A549 (cell line): ENCODE results near the gene ARHGAP26. TPM values are rescaled to one million over a fixed set of nuclear protein-coding genes. Genes with fewer than 3 reads are reported as not detected.

Experiments
- ATAC-seq, 2 experiments: fragments of 200-7000 bp in 1 of 2; fragments of >200 bp in 1 of 2; cut with Nextera tagmentation in 1 of 2; cut with Tn5 transposase in 1 of 2; 3 replicates each; pipeline versions ENCODE4 v1.8.0 to v1.9.1; 2018 to 2020; ENCODE audit warnings: mild to moderate bottlenecking in 1 of 2, moderate library complexity in 1 of 2
- CTCF ChIA-PET: fragments of 300-600 bp; sonication (Branson Sonifier 250); formaldehyde crosslinking; extraction: SDS; loops from one replicate; lab custom pipeline; 2021; ENCODE audit warnings: antibody characterized with exemption, inconsistent platforms; lab: Yijun Ruan, JAX
- POLR2A ChIA-PET: fragments of 350-600 bp; formaldehyde crosslinking; extraction: SDS; loops from one replicate; lab custom pipeline; 2021; ENCODE audit warnings: antibody characterized with exemption, inconsistent platforms; lab: Yijun Ruan, JAX
- DNase-seq, 2 experiments: peaks; one replicate each; pipeline versions ENCODE4 v3.0.0 to v3.0.0-alpha.2; 2011 to 2016; ENCODE audit warnings: low read depth in 1 of 2, low spot score in 1 of 2
- FAIRE-seq: peaks from 2 replicates; lab custom pipeline; 2011; peaks lifted over from hg19 to GRCh38; lab: Jason Lieb, UNC
- H3K27ac ChIP-seq, 2 experiments: fragments of >200 bp; sonication (Bioruptor Twin); formaldehyde crosslinking; 3 replicates each; pipeline ENCODE4 v1.5.1; 2016 to 2017
- H3K4me1 ChIP-seq: fragments of >200 bp; sonication (Bioruptor Twin); formaldehyde crosslinking; 3 replicates; pipeline ENCODE4 v1.6.1; 2016
- H3K4me2 ChIP-seq: fragments of >200 bp; sonication (Bioruptor Twin); formaldehyde crosslinking; 3 replicates; pipeline ENCODE4 v1.6.1; 2016
- H3K4me3 ChIP-seq: fragments of >200 bp; sonication (Bioruptor Twin); formaldehyde crosslinking; 3 replicates; pipeline ENCODE4 v1.5.1; 2016
- H3K9me3 ChIP-seq: fragments of >200 bp; sonication (Bioruptor Twin); formaldehyde crosslinking; 3 replicates; pipeline ENCODE4 v1.6.1; 2016
- BHLHE40 ChIP-seq: IDR thresholded peaks from 2 replicates; pipeline ENCODE4 v1.6.1; 2012; ENCODE audit warnings: low read depth, low read length, inconsistent platforms
- CBX2 ChIP-seq: fragments of 200-600 bp; sonication (generic); IDR thresholded peaks from 2 replicates; pipeline ENCODE4 v1.6.1; 2016; ENCODE audit warnings: low read depth, mild to moderate bottlenecking, borderline replicate concordance
- CEBPB ChIP-seq, 2 experiments: fragments of >200 bp in 1 of 2; sonication (Bioruptor Twin) in 1 of 2; formaldehyde crosslinking in 1 of 2; IDR thresholded peaks; 2 replicates each; pipeline ENCODE4 v1.6.1; 2012 to 2016
- CHD4 ChIP-seq: fragments of 200-600 bp; sonication (generic); IDR thresholded peaks from 2 replicates; pipeline ENCODE4 v1.6.1; 2016; ENCODE audit warnings: antibody characterized with exemption, mild to moderate bottlenecking, borderline replicate concordance
- EHF ChIP-seq: fragments of 250-450 bp; sonication (Bioruptor Pico); IDR thresholded peaks from 2 replicates; pipeline ENCODE4 v1.5.0; 2020; ENCODE audit warnings: mild to moderate bottlenecking
- EHMT2 ChIP-seq: fragments of 200-600 bp; sonication (generic); IDR thresholded peaks from 2 replicates; pipeline ENCODE4 v1.6.1; 2016; ENCODE audit warnings: antibody characterized with exemption, low read depth, mild to moderate bottlenecking, moderate library complexity
- HDAC2 ChIP-seq: fragments of 200-600 bp; sonication (generic); IDR thresholded peaks from 2 replicates; pipeline ENCODE4 v1.6.1; 2016
- HOXB13 ChIP-seq: fragments of 250-450 bp; sonication (Bioruptor Pico); IDR thresholded peaks from 2 replicates; pipeline ENCODE4 v1.5.0; 2020; ENCODE audit warnings: low read depth, mild to moderate bottlenecking, moderate library complexity
- JUN ChIP-seq, 2 experiments: fragments of >200 bp; sonication (Bioruptor Twin); formaldehyde crosslinking; IDR thresholded peaks; 2 replicates in 1 of 2; 3 replicates in 1 of 2; pipeline ENCODE4 v1.6.1; 2016 to 2017
- MAFK ChIP-seq: fragments of 450-650 bp; IDR thresholded peaks from 2 replicates; pipeline ENCODE4 v1.6.1; 2014; ENCODE audit not compliant: partially characterized antibody
- MAX ChIP-seq: IDR thresholded peaks from 2 replicates; pipeline ENCODE4 v1.6.1; 2012
- NR3C1 ChIP-seq: fragments of >200 bp; sonication (Bioruptor Twin); formaldehyde crosslinking; IDR thresholded peaks from 3 replicates; pipeline ENCODE4 v1.6.1; 2017
- POLR2A ChIP-seq: IDR thresholded peaks from 2 replicates; pipeline ENCODE4 v1.6.1; 2012; ENCODE audit warnings: mild to moderate bottlenecking, low read length
- POLR2AphosphoS2 ChIP-seq: conservative IDR thresholded peaks from 2 replicates; pipeline ENCODE4 v1.6.1; 2012; ENCODE audit warnings: low read length, improper control_type of control experiment, inconsistent platforms
- RAD21 ChIP-seq, 2 experiments: fragments of >200 bp in 1 of 2; sonication (Bioruptor Twin) in 1 of 2; formaldehyde crosslinking in 1 of 2; IDR thresholded peaks in 1 of 2; conservative IDR thresholded peaks in 1 of 2; 2 replicates in 1 of 2; 3 replicates in 1 of 2; pipeline ENCODE4 v1.6.1; 2012 to 2018; ENCODE audit warnings: inconsistent platforms in 1 of 2
- RARB ChIP-seq: fragments of 250-450 bp; sonication (Bioruptor Pico); IDR thresholded peaks from 2 replicates; pipeline ENCODE4 v1.8.0; 2021; ENCODE audit warnings: mild to moderate bottlenecking, moderate library complexity
- REST ChIP-seq: fragments of 200-600 bp; sonication (generic); IDR thresholded peaks from 2 replicates; pipeline ENCODE4 v1.6.1; 2016; ENCODE audit warnings: antibody characterized with exemption, mild to moderate bottlenecking, moderate library complexity
- RFX5 ChIP-seq: fragments of 450-650 bp; IDR thresholded peaks from 2 replicates; pipeline ENCODE4 v1.7.1; 2014; ENCODE audit warnings: antibody characterized with exemption, mild to moderate bottlenecking, moderate library complexity
- SREBF2 ChIP-seq: fragments of 450-650 bp; IDR thresholded peaks from 2 replicates; pipeline ENCODE4 v1.6.1; 2014; ENCODE audit warnings: mild to moderate bottlenecking, moderate library complexity
- TP53 ChIP-seq: fragments of 250-450 bp; sonication (Bioruptor Pico); IDR thresholded peaks from 2 replicates; pipeline ENCODE4 v1.5.0; 2021; ENCODE audit warnings: mild to moderate bottlenecking, moderate library complexity
- USF2 ChIP-seq: fragments of 450-650 bp; IDR thresholded peaks from 2 replicates; pipeline ENCODE4 v1.6.1; 2014; ENCODE audit warnings: antibody characterized with exemption
- ZC3H11A ChIP-seq: fragments of 450-650 bp; IDR thresholded peaks from 2 replicates; pipeline ENCODE4 v1.6.1; 2014; ENCODE audit warnings: antibody characterized with exemption, mild to moderate bottlenecking
- ZFP36 ChIP-seq: fragments of 450-650 bp; IDR thresholded peaks from 2 replicates; pipeline ENCODE4 v1.6.1; 2014; ENCODE audit warnings: borderline replicate concordance; ENCODE audit not compliant: partially characterized antibody
- WGBS: methylation state at CpG from one replicate; pipeline ENCODE4 v1.1.6; 2017; ENCODE audit errors: missing lambda C conversion rate; 5-methylcytosine and 5-hydroxymethylcytosine counted together
- polyA plus RNA-seq, 4 experiments: library from polyadenylated mRNA; depleted of rRNA in 3 of 4; stranded (reverse); fragments of >200 nt; fragmentation: RNase III in 1 of 4; extraction: RNeasy Plus Mini Kit Qiagen cat#74134 plus additional on column Dnase treatment in 1 of 4; gene quantifications; 2 replicates in 3 of 4; 3 replicates in 1 of 4; pipeline ENCODE4 v1.2.3, GENCODE V29; 2011 to 2017
- TF ChIP-seq, protein P1 (sequence below): IDR thresholded peaks from 2 replicates; pipeline ENCODE4 v1.6.1; 2012
- TF ChIP-seq, protein P2 (sequence below): fragments of >200 bp; sonication (Bioruptor Twin); formaldehyde crosslinking; IDR thresholded peaks from 2 replicates; pipeline ENCODE4 v1.6.1; 2016

ARHGAP26 gene
- polyA plus RNA-seq, 2 of the 4 experiments (the other 2 are of a cell fraction): 6.6 to 19.1 TPM

DNA sequence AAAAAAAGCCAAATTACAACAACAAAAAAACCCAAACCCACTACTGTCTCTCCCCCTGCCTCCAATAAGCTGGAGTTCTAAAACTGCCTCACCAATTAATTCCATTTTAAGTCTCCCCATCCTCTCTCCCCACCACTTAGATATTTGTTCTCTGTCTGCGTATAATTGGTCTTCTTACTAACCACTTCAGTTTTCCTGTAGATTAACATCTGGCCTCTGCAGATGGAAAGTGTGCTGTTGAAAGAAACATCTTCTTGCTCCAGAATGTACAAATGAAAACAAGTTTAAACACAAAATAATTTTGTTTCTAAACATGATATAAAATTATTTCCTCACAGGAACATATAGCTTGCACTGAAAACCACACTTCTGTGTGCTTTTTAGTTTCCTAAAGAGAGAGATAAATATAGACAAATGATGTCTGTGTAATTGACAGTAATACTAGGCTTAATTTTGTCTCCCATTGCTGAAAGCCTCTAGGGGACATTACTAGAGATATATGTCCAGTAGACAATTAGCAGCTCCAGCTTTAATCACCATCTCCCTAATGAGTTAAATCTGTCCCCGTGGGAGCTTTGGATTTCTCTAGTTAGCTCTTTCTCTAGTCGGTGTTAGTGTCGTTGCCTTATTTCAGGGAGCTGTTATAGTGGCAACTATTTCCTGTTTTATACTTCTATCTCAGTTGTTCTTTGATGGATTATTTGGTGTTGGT lies 164.0 kb downstream of the ARHGAP26 start:
- 95% methylated on average over 4 of the region's 4 CpGs for WGBS
- no peak for TF ChIP-seq USF2
- TF ChIP-seq EHF: no peak
- no peak for TF ChIP-seq NR3C1
- TF ChIP-seq JUN (IDR thresholded peaks at IDR 0.05): no peak
- TF ChIP-seq, protein P1, sequence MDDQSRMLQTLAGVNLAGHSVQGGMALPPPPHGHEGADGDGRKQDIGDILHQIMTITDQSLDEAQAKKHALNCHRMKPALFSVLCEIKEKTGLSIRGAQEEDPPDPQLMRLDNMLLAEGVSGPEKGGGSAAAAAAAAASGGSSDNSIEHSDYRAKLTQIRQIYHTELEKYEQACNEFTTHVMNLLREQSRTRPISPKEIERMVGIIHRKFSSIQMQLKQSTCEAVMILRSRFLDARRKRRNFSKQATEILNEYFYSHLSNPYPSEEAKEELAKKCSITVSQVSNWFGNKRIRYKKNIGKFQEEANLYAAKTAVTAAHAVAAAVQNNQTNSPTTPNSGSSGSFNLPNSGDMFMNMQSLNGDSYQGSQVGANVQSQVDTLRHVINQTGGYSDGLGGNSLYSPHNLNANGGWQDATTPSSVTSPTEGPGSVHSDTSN: no peak
- no peak for TF ChIP-seq CBX2
- no peak for TF ChIP-seq POLR2AphosphoS2
- TF ChIP-seq TP53 (CRISPR knock-in tag): no peak
- TF ChIP-seq SREBF2: no peak
- DNase-seq: no peak
- no peak for FAIRE-seq
- CTCF ChIA-PET: interaction anchor here (1.1 to 1.7 kb wide), 5 partner anchors 8 to 470 kb away, joined by 3 to 5 read pairs (median 4); no protein-coding TSS in a partner anchor
- POLR2A ChIA-PET: no interaction called here
- Histone ChIP-seq H3K4me3 (no peak overlapping the region), H3K27ac (no peak overlapping the region), H3K4me2 (no peak overlapping the region), H3K9me3 (no peaks in the 10 kb centered on the region), H3K4me1 (peaks cover 4% of the 10 kb centered on the region; the same call in 1 of the 3 replicates)
- ATAC-seq: no peak

GRCh38 chr5:142935014-142935413 lies 164.8 kb downstream of the ARHGAP26 start:
- DNase-seq (no peak), FAIRE-seq (no peak)
- no peak overlapping the region for H3K4me3 ChIP-seq
- no peak overlapping the region for H3K4me2 ChIP-seq
- no peak overlapping the region for H3K27ac ChIP-seq
- WGBS: 88% methylated on average over 5 of the region's 5 CpGs
- POLR2A ChIA-PET: no interaction called here
- TF ChIP-seq, protein P2, sequence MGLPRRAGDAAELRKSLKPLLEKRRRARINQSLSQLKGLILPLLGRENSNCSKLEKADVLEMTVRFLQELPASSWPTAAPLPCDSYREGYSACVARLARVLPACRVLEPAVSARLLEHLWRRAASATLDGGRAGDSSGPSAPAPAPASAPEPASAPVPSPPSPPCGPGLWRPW: no peak
- TF ChIP-seq CHD4 (no peak), CEBPB (IDR thresholded peaks at IDR 0.05) (no peak)
- TF ChIP-seq, all 56 proteins: peak for 0
- CTCF ChIA-PET: interaction anchor here (1.1 to 1.7 kb wide), 5 partner anchors 9 to 469 kb away, joined by 3 to 5 read pairs (median 4); no protein-coding TSS in a partner anchor
- Histone ChIP-seq H3K9me3 (no peaks in the 10 kb centered on the region), H3K4me1 (peaks cover 4% of the 10 kb centered on the region; the same call in 1 of the 3 replicates)
- no peak for ATAC-seq

DNA sequence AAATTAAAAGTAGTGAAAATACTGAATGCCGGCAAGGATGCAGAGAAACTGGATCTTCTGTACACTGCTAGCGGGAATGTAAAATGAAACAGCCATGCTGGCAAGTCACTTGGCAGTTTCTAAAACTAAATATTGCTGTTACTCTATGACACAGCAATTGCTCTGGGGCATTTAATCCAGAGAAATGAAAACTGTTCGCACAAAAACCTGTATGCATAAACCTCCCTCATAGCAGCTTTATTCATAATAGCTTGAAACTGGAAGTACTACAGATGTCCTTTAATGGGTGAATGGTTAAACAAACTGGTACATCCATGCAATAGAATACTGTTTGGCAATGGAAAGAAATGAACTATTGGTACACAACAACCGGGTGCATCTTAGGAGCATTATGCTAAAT lies 167.2 kb downstream of the ARHGAP26 start:
- FAIRE-seq (no peak), ATAC-seq (no peak), DNase-seq (no peak)
- 91% methylated on average over 4 of the region's 4 CpGs for WGBS
- POLR2A ChIA-PET: no interaction called here
- Histone ChIP-seq H3K9me3 (no peaks in the 10 kb centered on the region), H3K4me3 (no peak overlapping the region), H3K4me2 (no peak overlapping the region), H3K4me1 (peaks cover 4% of the 10 kb centered on the region; the same call in 1 of the 3 replicates), H3K27ac (no peak overlapping the region)
- CTCF ChIA-PET: interaction anchor here (0.7 to 1.5 kb wide), 3 partner anchors 11 to 49 kb away, joined by 3 to 4 read pairs (median 4); no protein-coding TSS in a partner anchor
- TF ChIP-seq ZFP36: no peak
- no peak for TF ChIP-seq POLR2A
- TF ChIP-seq RARB: no peak
- no peak for TF ChIP-seq RAD21 (conservative IDR thresholded peaks at IDR 0.05 in 1 of 2, IDR thresholded peaks at IDR 0.05 in 1 of 2)
- TF ChIP-seq HOXB13 (CRISPR knock-in tag): no peak
- no peak for TF ChIP-seq RFX5
- TF ChIP-seq MAFK: no peak
- no peak for TF ChIP-seq REST
- TF ChIP-seq CHD4: no peak
- TF ChIP-seq BHLHE40: no peak
- no peak for TF ChIP-seq CEBPB (IDR thresholded peaks at IDR 0.05)
- no peak for TF ChIP-seq MAX
- no peak for TF ChIP-seq ZC3H11A
- TF ChIP-seq TP53 (CRISPR knock-in tag): no peak
- TF ChIP-seq EHMT2: no peak
- TF ChIP-seq USF2: no peak
- TF ChIP-seq HDAC2: no peak
